ENCODE results near the gene NPAT. TPM values are rescaled to one million over a fixed set of nuclear protein-coding genes. Genes with fewer than 3 reads are reported as not detected.
"Not testable (repeated sequence)": the region's sequence is repeated elsewhere in the genome, so short reads cannot be mapped to it uniquely, and the experiment has no call there.

Gene NPAT
- total RNA-seq, 1 donor from 2014 or later: 11.9 TPM

DNA sequence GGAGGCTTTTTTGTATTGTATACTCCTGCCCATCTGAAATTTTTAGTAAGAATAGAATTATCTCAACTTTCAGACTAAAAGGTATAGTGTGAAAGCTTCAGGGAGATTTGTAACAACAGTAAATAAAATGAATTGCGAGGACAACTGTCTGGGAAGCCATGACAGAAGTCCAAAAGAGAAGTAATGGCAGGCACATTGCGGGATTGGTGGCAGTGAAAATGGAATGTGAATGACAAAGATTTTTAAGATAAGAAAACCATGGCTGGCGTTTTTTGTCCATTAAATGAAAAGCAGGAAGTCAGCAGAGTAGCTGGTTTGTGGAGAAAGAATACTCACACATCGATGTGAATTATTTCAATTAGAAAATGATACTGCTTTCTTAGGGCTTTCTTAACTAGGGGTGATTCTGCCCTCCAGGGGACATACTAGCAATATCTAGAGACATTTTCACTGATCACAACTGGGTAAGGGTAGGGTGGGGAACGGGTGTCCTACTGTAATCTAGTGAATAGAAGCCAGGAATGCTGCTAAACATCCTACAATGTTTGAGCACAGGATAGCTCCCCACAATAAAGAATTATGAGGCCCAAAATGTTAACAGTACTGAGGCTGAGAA, 1.6 kb downstream of the NPAT start:
- DNase-seq (ENCODE audit: low read depth in 2 of 2): peak in 1 of 2 donors; percentile 21

DNA sequence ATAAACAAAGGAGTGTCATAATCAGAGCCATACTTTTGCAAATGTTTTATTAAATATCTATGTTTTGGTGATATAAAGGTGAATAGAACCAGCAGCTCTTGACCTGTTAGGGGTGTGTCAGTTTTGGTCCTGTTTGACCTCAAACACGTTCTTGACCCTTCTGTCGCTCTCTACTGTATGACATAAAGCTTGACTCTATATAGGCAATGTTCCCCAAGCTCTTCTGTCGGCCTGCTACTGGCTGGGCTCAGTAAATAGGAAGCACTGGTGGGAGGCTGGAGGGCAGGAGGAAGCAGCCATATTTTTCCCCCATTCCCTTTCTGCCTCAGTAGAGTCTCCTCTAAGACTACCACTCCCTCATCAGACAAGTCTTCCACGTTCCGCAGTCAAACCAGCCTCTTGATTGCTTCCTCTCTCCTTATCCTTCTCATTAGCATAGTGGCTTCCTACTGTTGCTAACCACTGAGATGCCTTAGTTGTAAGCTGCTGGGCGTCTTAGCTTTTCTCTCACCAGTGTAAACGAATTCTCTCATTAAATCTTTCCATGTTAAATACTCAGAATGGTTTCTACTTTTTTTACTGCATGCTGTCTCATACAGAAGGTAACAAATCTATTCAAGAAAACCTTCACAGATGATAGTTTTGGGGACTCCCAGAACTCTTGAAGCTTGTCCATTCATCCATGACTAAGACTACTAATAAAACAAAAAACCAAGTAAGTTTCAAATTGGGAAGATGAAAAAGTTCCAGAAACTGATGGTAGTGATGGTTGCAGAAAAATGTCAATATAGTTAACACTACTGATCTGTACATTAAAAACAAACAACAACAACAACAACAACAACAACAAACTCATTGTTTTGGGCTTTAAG, 3.3 kb downstream of the NPAT start:
- no peak for DNase-seq (ENCODE audit: low read depth in 2 of 2)

DNA sequence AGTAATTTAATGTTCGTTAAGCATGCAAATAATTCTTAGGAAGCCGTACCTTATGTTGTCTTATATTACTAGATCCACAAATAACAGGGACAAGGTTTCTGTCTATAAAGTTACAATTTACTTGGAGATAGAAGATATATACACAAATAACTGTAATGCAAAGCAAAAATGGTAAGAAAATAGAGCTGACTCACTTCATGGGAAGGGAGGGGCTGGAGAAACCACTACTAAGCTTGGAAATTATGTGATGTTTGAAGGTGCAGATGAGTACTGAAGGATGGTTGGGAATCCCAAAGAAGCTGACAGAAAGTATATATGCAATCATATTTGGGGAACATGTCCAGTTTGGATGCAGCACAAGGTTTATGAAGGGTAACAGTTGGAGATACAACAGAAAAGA, 4.0 kb downstream of the NPAT start:
- no peak for DNase-seq (ENCODE audit: low read depth in 2 of 2)

DNA sequence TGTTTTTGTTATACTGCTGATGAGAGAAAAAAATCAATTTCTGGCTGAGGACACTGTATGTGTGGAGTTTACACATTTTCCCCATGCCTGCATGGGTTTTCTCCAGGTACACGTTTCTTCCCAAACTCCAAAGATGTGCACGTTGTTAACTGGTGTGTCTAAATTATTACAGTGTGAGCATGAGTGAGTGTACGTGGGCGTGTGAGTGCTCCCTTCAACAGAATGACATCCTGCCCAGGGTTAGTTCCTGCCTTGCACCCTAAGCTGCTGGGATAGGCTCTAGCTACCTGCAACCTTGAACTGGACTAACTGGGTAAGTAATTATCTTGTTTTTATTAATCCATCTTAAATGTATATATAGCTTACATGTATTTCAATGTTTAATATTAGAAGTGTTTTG, 5.5 kb downstream of the NPAT start:
- DNase-seq (ENCODE audit: low read depth in 2 of 2): no peak

DNA sequence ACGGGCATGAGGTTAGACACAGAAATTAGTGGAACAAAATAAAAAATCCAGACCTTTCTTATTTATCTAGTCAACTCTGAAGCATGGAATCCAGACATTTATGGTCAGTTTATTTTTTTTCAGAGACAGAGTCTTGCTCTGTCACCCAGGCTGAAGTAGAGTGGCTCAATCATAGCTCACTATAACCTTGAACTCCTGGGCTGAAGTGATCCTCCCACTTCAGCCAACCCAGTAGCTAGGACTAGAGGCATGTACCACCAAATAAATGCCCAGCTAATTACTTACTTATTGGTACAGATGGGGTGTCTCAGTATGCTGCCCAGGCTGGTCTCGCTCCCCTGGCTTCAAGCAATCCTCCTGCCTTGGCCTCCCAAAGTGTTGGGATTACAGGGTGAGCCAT, 8.7 kb downstream of the NPAT start:
- no peak for DNase-seq (ENCODE audit: low read depth in 2 of 2)

DNA sequence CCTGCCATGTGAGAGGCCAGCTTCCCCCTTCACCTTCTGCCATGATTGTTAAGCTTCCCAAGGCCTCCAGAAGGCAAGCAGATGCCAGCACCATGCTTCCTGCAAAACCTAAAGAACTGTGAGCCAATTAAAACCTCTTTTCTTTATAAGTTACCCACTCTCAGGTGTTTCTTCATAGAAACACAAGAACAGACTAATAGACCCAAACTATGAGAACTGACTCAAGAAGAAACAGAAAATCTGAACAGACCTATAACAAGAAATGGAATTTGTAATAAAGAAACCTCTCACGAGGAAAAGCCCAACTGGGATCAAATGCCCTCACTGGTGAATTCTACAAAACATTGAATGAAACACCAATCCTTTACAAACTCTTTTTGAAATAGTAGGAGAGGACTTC, 12.0 kb downstream of the NPAT start:
- no peak for DNase-seq (ENCODE audit: low read depth in 2 of 2)

DNA sequence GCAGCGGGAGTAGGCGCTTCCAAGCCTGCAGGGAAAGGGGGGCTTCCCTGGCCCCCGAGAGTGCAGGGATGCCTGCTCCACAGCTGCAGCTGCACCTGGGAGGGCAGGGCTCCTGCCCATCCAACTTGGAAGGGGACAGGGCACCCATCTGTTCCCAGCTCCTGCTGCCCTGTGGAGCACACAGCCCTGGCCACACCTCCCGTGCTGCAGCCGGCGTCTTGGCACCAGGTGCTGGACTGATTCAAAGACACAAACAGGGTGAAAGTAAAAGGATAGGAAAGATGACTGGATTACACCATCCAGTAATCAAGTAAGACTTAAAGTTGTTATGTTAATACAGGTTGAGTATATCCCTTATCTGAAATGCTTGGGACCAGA, 14.8 kb downstream of the NPAT start:
- DNase-seq (ENCODE audit: low read depth in 2 of 2): no peak

DNA sequence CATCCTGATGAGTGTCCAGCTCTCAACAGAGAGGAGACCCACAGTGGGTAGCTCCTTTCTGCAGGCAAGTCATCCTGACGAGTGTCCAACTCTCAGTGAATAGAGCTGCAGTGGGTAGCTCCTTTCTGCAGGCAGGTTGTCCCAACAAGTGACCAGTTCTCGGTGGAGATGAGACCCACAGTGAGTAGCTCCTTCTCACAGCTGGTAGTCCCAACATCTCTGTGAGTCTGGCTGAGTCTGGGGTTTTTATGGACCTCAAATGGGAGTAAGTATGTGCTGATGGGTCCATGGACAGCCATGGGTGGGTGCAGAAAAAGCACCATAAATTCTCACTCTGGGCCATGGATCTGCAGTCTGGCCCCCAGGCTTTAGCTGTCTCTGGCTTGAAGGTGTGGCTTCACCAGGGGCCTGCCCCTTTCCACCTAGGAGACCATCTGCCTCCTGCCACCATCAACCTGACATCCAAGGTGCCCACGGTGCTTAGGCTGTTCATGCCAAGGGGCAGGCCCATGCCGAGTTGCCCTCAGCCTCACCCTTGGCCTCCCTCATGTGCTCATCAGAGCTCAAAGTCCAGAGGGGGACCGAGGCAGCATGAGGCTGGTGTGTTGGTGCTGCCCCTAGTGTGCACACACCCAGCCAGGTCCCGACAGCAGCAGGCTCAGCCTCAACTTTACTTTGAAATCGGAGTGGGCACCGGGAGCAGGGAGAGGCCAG, 15.3 kb downstream of the NPAT start:
- no peak for DNase-seq (ENCODE audit: low read depth in 2 of 2)

DNA sequence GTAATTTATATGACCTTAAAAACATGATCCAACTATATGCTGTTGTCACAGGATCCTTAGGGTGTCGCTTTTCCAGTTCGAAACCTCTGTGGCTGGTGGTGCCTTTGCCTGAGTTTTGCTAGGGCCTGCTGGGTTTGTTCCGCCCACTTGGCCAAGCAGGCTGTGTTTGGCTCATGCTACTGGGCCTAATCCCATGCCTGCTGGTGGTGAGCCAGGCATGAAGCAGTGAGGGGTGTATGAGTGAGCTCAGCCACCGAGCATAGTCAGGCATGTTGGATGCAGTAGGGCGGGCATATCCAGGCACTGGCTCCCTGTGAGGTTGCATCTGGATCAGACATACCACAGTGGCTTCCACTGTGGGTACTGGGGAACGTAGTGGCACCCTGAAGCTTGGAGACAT, 16.3 kb downstream of the NPAT start:
- no peak for DNase-seq (ENCODE audit: low read depth in 2 of 2)

DNA sequence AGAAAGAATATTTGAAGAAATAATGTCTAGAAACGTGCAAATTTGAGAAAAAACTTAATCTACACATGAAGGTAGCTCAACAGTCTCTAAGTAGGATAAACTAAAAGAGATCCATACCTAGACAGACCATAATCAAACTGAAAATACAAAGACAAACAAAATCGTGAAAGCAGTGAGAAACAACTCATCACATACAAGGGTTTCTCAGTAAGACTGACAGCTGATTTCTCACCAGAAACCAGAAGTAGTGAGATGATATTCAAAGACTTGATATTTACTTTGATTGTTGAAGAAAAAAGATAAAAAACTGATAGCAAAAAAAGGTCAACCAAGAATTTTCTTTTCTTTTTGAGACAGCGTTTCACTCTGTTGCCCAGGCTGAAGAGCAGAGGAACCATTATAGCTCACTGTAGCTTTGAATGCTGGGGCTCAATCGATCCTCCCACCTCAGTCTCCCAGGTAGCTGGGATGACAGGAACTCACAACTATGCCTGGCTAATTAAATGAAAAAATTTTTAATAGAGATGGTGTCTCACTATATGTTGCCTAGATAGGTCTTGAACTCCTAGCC, 17.4 kb downstream of the NPAT start:
- no peak for DNase-seq (ENCODE audit: low read depth in 2 of 2)

DNA sequence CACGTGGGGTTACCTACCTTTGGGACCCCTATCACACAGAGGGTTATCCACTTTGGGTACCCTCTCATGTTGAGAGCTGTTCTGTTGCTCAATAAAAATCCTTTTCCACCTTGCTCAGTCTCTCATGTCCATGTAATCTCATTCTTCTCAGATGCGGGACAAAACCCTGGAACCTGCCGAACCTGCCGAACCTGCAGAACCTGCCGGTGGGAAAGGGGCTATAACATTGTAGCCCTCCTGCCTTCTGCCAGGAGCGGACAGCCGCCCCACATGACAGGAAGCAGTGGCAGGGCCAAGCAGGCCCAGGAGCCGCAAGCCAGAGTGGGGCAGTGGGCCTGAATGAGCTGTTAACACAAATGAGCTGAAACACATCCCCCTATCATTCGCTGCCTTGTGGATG, 18.1 kb downstream of the NPAT start:
- no peak for DNase-seq (ENCODE audit: low read depth in 2 of 2)

DNA sequence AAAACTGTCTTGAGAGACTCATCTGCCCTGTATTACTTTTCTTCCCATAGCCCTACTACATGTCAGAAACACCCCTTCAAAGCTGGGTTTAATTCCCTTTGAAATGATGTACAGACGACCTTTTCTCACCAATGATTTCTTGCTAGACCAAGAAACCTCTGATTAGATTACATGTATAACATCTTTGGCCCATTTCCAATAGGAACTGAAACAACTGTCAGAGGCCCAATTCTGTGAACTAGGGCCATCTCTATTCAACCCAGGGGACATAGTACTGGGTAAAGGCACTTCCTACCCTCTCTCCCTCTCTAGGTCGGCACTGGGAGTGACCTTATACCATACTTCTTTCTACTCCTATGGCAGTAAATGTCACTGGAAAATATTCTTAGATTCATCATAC, 19.4 kb downstream of the NPAT start:
- no peak for DNase-seq (ENCODE audit: low read depth in 2 of 2)

DNA sequence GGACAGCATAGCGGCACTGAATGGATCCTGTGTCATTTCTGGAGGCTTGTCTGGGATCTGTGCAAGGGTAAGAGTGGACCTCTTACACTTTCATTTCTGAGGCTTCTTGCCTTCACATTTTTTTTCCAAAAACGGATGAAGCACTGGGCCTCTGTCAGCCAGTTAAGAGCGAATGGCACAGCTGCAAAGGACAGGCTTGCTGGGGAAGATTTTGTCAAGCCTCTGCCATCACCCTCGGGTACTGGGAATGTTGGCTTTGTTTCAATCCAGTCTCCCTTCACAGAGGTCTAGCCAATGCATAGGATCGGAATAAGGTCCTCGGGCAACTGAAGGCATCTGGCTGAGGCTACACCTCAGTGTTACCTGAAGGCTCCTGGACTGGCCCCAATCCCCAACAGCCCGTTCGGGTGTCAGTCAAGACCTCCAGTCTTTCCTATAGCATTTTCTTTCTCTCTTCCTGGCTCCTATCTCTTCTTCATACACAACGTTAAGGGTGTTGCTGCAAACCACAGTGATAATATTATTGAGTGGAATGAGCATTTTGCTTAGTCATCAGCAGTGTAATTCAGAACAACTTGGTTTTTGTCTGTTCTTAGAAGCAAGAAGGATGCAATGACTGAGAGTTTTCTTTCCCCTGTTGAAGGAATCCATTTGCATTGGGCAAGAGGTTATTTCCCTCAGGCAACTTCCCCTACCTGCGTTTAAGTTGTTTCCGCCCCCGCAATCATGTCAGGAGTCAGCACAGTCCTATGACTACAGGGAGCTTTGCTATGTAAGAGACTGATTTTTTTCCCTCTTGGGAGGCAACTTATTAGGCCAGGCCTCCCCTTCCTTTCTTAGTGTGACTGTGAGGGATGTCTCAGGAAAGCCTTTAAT, 22.8 kb downstream of the NPAT start:
- no peak for DNase-seq (ENCODE audit: low read depth in 2 of 2)

DNA sequence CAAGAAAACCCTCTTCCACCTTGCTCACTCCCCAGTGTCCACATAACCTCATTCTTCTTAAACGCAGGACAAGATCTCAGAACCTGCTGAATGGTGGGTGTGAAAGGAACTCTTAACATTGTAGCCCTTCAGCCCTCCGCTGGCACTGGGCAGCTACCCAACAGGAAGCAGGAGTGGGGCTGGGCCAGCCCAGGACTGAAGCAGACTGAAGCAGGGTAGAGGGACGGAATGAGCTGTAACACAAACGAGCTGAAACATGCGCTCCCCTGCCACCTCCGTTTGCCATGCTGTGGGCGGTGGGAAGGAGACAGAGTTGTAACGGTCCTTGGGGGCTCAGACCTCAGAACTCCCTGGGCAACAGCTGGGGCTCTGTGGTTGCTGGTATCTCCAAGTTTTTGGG, 23.6 kb downstream of the NPAT start:
- peak; percentile 5 to 20 for DNase-seq (ENCODE audit: low read depth in 2 of 2)

DNA sequence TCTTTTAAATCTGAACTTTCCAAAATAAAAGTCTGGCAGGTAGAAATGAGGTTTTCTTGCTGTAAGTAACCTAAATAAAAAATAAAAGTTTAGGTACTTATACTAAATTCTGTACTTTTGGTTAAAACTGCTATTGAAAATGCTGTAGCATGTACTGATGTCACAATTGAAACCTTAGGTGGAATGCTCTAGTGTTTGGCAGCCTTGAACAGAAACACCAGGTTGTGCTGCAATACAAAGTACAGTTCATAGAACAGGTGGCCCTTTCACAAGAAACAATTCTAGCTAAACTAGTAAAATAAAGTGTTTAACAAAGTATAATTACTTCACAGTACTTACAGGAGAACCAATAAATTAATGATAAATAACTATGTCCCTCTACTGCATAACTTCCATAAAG, 25.1 kb downstream of the NPAT start:
- DNase-seq (ENCODE audit: low read depth in 2 of 2): no peak

DNA sequence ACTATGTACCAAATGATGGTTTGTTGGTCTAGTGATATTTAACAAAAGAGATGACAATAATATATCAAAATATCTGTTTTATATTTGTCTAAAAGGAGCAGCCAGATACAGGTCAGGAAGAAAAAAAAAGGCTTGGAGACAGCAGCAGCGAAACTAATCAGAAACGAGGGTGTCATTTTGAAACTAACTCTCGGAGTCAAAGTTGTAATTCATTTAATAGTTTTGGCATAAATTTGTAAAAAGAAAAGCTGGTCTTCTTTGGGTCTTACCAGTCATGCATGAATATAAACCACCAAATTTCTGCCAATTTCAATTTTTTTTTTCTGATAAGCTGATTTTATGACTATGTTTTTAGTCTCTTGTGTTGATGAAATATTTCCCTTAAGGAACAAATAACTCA, 25.5 kb downstream of the NPAT start:
- no peak for DNase-seq (ENCODE audit: low read depth in 2 of 2)

DNA sequence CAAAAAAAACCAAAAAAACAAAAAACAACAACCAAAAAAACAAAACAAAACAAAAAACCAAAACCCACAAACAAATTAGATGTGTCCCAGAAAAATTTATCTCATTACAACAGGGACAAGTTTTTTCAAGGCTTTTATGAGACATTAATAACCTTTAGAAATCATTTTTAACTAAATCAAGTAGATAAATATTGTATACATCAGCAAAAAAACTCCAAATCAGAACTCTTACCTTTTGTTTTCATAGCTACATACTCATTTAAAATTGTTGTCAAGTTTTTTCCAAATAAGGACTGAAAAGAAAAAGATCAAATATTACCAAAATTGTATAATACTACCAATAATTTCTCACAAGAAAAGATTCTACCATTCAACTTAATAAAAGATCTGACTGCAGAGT, 28.7 kb downstream of the NPAT start:
- no peak for DNase-seq (ENCODE audit: low read depth in 2 of 2)

DNA sequence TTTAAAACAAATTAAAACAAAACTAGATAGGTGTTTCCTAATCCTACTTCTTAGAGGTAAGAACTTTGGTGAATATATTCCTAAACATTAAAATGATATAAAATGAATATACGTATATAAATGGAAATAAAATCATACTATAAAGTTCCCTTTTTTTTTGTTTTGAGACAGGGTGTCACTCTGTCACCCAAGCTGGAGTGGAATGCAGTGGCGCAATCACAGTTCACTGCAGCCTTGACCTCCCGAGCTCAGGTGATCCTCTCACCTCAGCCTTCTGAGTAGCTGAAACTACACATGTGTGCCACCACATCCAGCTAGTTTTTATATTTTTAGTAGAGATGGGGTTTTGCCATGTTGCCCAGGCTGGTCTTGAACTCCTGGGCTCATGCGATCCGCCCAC, 44.9 kb downstream of the NPAT start:
- no peak for DNase-seq (ENCODE audit: low read depth in 2 of 2)

DNA sequence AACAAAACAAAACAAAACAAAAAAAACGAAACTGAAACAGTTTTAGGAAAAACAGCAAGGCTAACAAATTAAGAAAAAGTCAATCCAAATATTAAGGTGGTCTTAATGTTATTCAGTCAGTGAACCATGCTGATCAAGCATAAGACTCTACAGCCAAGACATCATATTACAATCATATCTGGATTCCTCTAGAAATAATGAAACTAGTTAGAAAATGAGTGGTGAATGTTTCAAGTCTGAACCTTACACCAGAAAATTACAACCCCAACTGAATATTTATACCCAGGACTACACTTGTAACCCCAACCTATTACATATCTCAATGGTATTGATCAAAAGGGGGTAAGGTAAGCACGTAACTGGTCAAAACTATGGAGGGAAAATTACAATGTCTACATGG, 52.3 kb downstream of the NPAT start:
- no peak for DNase-seq (ENCODE audit: low read depth in 2 of 2)

DNA sequence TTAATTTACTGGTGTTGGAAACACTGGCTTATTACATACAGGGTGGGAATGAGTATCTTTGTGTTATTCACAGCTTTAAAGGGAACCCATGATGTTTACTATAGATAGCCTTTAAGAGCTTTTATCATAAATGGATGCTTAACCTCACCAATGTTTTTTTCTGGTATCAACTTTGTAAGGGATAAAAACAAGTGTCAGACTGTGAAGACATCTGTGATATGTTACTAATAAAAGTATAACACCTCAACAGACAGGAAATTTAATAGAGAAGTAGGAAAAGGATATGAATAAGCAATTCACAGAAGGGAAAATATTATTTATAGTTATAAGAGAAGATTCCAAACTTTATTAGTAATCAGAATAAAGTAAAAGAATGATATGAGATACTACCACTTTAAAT, 54.8 kb downstream of the NPAT start:
- DNase-seq (ENCODE audit: low read depth in 2 of 2): peak in 1 of 2 donors; percentile 61

DNA sequence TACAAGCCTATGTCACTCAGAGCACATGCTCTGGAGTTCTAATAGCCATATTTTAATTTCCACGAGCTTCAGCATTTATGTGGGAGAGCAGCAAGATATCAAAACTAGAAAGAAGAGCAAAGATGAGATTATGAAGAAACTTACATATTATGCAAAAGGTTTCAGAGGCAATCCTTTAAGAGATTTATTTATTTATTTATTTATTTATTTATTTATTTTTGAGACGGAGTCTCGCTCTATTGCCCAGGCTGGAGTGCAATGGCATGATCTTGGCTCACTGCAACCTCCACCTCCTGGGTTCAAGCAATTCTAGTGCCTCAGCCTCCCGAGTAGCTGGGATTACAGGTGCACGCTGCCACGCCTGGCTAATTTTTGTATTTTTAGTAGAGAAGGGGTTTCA, 59.6 kb downstream of the NPAT start:
- not testable (repeated sequence) for DNase-seq (ENCODE audit: low read depth in 2 of 2)

Measured in dermis microvascular lymphatic vessel endothelial cell (primary cell).